ENCODE data around the gene SKI. TPM values are rescaled to one million over a fixed set of nuclear protein-coding genes. Genes with fewer than 3 reads are reported as not detected.

The SKI gene
- total and polyA plus RNA-seq, 9 of the 15 experiments (the other 6 are each of a cell fraction or from before 2014, with no cell fraction given) = 0.10 to 60.5 (median 4.6) TPM

DNA sequence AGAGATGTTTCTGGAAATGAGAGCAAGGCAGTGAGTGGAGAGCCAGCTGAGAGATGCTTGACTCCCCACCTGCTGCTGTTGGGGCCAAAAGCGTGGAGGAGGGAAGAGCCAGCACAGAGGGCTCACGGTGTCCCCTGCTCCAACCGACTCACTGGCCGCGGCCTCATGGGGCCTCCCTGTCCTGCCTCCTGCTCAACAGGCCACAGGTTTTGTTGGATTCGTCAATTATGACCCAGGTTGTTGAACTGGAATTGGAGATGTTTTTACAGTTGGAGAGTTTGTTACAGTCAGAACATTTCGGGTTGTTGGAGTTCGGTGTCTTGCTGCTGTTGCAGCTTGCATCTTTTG is 21.4 kb downstream of the SKI start:
- no peak for ATAC-seq
- H3K4me1 ChIP-seq (replicated peaks in 1 of 2; ENCODE audit: control insufficient read depth in 2 of 2, insufficient read depth in 2 of 2, low read length in 2 of 2) = peaks cover 0 to 59% of the 10 kb centered on the region in 2 experiments; a peak in 2 of 5 replicates
- BruUV-seq (replicated peaks) = no TSS peak
- TF ChIP-seq DIDO1 (tag; IDR thresholded peaks at IDR 0.05; ENCODE audit: low read depth) = no peak
- TF ChIP-seq, protein P1, sequence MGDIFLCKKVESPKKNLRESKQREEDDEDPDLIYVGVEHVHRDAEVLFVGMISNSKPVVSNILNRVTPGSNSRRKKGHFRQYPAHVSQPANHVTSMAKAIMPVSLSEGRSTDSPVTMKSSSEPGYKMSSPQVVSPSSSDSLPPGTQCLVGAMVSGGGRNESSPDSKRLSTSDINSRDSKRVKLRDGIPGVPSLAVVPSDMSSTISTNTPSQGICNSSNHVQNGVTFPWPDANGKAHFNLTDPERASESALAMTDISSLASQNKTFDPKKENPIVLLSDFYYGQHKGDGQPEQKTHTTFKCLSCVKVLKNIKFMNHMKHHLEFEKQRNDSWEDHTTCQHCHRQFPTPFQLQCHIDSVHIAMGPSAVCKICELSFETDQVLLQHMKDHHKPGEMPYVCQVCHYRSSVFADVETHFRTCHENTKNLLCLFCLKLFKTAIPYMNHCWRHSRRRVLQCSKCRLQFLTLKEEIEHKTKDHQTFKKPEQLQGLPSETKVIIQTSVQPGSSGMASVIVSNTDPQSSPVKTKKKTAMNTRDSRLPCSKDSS (IDR thresholded peaks at IDR 0.05; ENCODE audit: low read depth, partially characterized antibody) = no peak
- no peak for TF ChIP-seq ELF4 (CRISPR knock-in tag; IDR thresholded peaks at IDR 0.05)
- no peak for TF ChIP-seq NR2C1 (IDR thresholded peaks at IDR 0.05)
- TF ChIP-seq NR2C1 (tag; IDR thresholded peaks at IDR 0.05) = no peak
- no peak for TF ChIP-seq ZNF586 (CRISPR knock-in tag; conservative IDR thresholded peaks at IDR 0.05)
- TF ChIP-seq, protein P2, sequence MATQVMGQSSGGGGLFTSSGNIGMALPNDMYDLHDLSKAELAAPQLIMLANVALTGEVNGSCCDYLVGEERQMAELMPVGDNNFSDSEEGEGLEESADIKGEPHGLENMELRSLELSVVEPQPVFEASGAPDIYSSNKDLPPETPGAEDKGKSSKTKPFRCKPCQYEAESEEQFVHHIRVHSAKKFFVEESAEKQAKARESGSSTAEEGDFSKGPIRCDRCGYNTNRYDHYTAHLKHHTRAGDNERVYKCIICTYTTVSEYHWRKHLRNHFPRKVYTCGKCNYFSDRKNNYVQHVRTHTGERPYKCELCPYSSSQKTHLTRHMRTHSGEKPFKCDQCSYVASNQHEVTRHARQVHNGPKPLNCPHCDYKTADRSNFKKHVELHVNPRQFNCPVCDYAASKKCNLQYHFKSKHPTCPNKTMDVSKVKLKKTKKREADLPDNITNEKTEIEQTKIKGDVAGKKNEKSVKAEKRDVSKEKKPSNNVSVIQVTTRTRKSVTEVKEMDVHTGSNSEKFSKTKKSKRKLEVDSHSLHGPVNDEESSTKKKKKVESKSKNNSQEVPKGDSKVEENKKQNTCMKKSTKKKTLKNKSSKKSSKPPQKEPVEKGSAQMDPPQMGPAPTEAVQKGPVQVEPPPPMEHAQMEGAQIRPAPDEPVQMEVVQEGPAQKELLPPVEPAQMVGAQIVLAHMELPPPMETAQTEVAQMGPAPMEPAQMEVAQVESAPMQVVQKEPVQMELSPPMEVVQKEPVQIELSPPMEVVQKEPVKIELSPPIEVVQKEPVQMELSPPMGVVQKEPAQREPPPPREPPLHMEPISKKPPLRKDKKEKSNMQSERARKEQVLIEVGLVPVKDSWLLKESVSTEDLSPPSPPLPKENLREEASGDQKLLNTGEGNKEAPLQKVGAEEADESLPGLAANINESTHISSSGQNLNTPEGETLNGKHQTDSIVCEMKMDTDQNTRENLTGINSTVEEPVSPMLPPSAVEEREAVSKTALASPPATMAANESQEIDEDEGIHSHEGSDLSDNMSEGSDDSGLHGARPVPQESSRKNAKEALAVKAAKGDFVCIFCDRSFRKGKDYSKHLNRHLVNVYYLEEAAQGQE (IDR thresholded peaks at IDR 0.05; ENCODE audit: borderline replicate concordance) = no peak
- TF ChIP-seq, protein P2 (CRISPR knock-in tag; IDR thresholded peaks at IDR 0.05; ENCODE audit: low read depth) = no peak
- H3K9ac ChIP-seq (ENCODE audit: insufficient read depth in 1 of 2, low read depth in 2 of 2, low read length in 2 of 2) = peak overlapping the region in 1 of 2 experiments; percentile 73; a peak in 1 of 4 replicates
- in situ Hi-C loops (cut with MboI) = loop anchor here (5.0 kb wide), 1 partner anchor 48 kb away; no protein-coding TSS in a partner anchor
- H3K36me3 ChIP-seq (ENCODE audit: control insufficient read depth, insufficient read depth, low read length) = peaks cover 14% of the 10 kb centered on the region; the same call in 1 of the 3 replicates
- no peak overlapping the region for H3K27ac ChIP-seq (ENCODE audit: extremely low read depth, low read depth, low read length)
- no peak for DNase-seq (ENCODE audit: extremely low read depth in 1 of 4, low spot score in 3 of 4)
- peaks cover 94% of the 10 kb centered on the region for H3K79me2 ChIP-seq (ENCODE audit: control insufficient read depth, insufficient read depth, low read length)
- no peak overlapping the region for H3K4me3 ChIP-seq
- peaks cover 8% of the 10 kb centered on the region for H3K9me1 ChIP-seq (ENCODE audit: control insufficient read depth, insufficient read depth, low read length)
- ChIA-PET CTCF (ENCODE audit: low intra/inter-chr PET ratio) (no interaction called here), POLR2A (interaction anchor here (2.2 kb wide), 1 partner anchor 15 kb away, joined by 6 read pairs; no protein-coding TSS in a partner anchor)
- no peak overlapping the region for H2AFZ ChIP-seq (ENCODE audit: low read depth, low read length)
- H4K20me1 ChIP-seq (replicated peaks; ENCODE audit: control insufficient read depth, insufficient read depth, low read length) = peaks cover 22% of the 10 kb centered on the region
- no peak for FAIRE-seq
- intact Hi-C loops (cut with micrococcal nuclease) = no loop called here
- no peaks in the 10 kb centered on the region for H3K27me3 ChIP-seq (ENCODE audit: control insufficient read depth in 2 of 2, insufficient read depth in 2 of 2, low read length in 2 of 2)
- WGBS (ENCODE audit: insufficient coverage, low coverage, missing lambda C conversion rate) = 83% methylated on average over 8 of the region's 8 CpGs
- no peak overlapping the region for H3K4me2 ChIP-seq (ENCODE audit: insufficient read depth, low read length)
- H3K9me3 ChIP-seq (replicated peaks; ENCODE audit: control insufficient read depth, insufficient read depth, low read depth, low read length) = no peaks in the 10 kb centered on the region

Data from K562 (cell line).